Ascending aorta (tissue), 2 donors: Measurements from ENCODE around the gene MYBPC2. TPM values are rescaled to one million over a fixed set of nuclear protein-coding genes. Genes with fewer than 3 reads are reported as not detected.
A peak's percentile ranks its signal among the peaks of the same experiment; 100 is the strongest.

Source experiments
- DNase-seq, 2 donors: peaks; one replicate each; pipeline ENCODE4 v3.0.0-alpha.2; 2019; ENCODE audit warnings: low spot score in 2 of 2
- H3K27ac ChIP-seq, 2 donors: fragments of 200-600 bp; sonication (generic); one replicate each; pipeline ENCODE4 v1.5.1; 2016 to 2017; ENCODE audit warnings: mild to moderate bottlenecking in 1 of 2
- H3K27me3 ChIP-seq: fragments of 200-600 bp; sonication (generic); one replicate; pipeline ENCODE4 v1.5.1; 2017
- H3K36me3 ChIP-seq, 2 donors: fragments of 200-600 bp; sonication (generic); one replicate each; pipeline ENCODE4 v1.5.1; 2016
- H3K4me1 ChIP-seq, 2 donors: fragments of 200-600 bp; sonication (generic); one replicate each; pipeline ENCODE4 v1.5.1; 2016 to 2017; ENCODE audit warnings: mild to moderate bottlenecking in 1 of 2
- H3K4me3 ChIP-seq, 2 donors: fragments of 200-600 bp; sonication (generic); one replicate each; pipeline ENCODE4 v1.5.1; 2016 to 2017; ENCODE audit warnings: mild to moderate bottlenecking in 1 of 2
- H3K9me3 ChIP-seq, 2 donors: fragments of 200-600 bp; sonication (generic); one replicate each; pipeline ENCODE4 v1.5.1; 2016
- CTCF ChIP-seq, 3 experiments: fragments of 200-600 bp in 2 of 3; fragments of 450-650 bp in 1 of 3; sonication (generic) in 2 of 3; IDR thresholded peaks; one replicate each; pipeline ENCODE4 v1.5.1; 2016 to 2019; ENCODE audit warnings: antibody characterized with exemption in 3 of 3, mild to moderate bottlenecking in 1 of 3, moderate library complexity in 1 of 3
- intact Hi-C: fragments of 100-400 bp; cut with DNase I; formaldehyde crosslinking; loops from one replicate; pipeline ENCODE4 v1.15.1; 2023
- total RNA-seq: library from RNA; depleted of rRNA; stranded (reverse); fragments of >200 nt; gene quantifications from one replicate; pipeline ENCODE4 v1.1.0, GENCODE V29; 2016

The MYBPC2 gene
- total RNA-seq, 1 donor from 2014 or later = not detected

- intact Hi-C loops = loop anchor here (1.0 to 10.0 kb wide), 9 partner anchors 35 to 854 kb away; partner anchors contain the start of genes CLDND2, CTU1, EMC10 and ETFB
- Histone ChIP-seq H3K27me3 (no peaks in the 10 kb centered on the region), H3K9me3 (no peaks in the 10 kb centered on the region), H3K27ac (peak within 1 kb of the TSS; percentile 65 to 68), H3K4me1 (peaks cover 6% of the 10 kb centered on the region in 2 donors), H3K36me3 (peaks cover 0 to 1% of the 10 kb centered on the region in 2 donors), H3K4me3 (peak within 1 kb of the TSS; percentile 80 to 92)
- peak; percentile 97 to 100 for DNase-seq
- TF ChIP-seq CTCF (IDR thresholded peaks at IDR 0.05) = no peak
Observed at GRCh38 chr19:50511069-50511822, 78.6 kb downstream of the MYBPC2 start, which contains the start of gene JOSD2. TSS of gene JOSD2 (minus strand) at chr19:50511191. CDS start at chr19:50510431, 760 bp downstream.

DNA sequence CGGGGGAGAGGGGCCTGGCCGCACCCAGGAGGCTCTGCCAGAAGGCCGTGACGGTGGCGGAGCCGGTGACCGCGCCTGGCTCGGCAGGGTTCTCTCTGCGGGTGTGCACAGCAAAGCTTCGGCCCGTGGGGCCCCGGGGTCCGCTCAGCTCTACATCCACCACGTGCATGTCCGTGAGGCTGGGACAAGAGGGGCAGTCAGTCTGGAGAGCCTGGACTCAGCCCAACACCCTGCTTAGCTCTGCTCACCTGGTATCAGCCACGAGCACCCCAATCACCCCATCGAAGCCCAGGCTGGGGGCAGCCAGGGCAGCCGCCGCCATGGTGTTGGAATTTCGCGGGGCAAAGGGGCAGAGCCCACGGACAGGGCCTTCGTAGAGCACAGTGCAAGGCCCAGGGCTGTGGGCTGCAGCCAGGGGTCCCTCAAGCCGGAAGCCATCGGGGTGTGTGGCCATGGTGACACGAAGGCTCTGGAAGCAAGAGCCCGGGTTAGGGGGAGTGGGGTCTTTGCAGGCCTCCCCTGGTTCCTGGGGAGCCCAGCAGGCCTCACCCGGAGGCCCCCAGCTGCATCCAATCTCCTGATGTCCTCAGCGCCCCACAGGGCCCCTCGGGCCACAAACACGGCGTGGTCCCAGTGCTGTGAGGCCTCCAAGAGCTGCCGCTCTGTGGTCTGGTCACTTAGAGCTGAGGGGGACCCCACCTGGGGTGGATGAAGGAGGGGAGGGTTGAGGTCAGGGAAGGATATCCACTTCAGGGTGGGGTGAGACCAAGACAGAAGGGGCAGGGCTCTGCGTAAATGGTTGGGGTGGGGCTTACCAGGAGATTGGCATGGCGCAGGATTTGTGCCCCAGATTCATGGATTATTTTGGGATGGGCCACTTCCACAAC, 79.7 kb downstream of the MYBPC2 start:
- no peak for DNase-seq
- Histone ChIP-seq H3K9me3 (no peaks in the 10 kb centered on the region), H3K36me3 (no peaks in the 10 kb centered on the region), H3K4me1 (peaks cover 6% of the 10 kb centered on the region in 2 donors), H3K4me3 (peak overlapping the region in 1 of 2 donors; percentile 92), H3K27me3 (no peaks in the 10 kb centered on the region), H3K27ac (peak overlapping the region in 1 of 2 donors; percentile 65)
- intact Hi-C loops = loop anchor here (5.0 to 10.0 kb wide), 5 partner anchors 80 to 852 kb away; partner anchors contain the start of genes CLDND2, ETFB, MYBPC2 and MYH14
- TF ChIP-seq CTCF (IDR thresholded peaks at IDR 0.05) = no peak

DNA sequence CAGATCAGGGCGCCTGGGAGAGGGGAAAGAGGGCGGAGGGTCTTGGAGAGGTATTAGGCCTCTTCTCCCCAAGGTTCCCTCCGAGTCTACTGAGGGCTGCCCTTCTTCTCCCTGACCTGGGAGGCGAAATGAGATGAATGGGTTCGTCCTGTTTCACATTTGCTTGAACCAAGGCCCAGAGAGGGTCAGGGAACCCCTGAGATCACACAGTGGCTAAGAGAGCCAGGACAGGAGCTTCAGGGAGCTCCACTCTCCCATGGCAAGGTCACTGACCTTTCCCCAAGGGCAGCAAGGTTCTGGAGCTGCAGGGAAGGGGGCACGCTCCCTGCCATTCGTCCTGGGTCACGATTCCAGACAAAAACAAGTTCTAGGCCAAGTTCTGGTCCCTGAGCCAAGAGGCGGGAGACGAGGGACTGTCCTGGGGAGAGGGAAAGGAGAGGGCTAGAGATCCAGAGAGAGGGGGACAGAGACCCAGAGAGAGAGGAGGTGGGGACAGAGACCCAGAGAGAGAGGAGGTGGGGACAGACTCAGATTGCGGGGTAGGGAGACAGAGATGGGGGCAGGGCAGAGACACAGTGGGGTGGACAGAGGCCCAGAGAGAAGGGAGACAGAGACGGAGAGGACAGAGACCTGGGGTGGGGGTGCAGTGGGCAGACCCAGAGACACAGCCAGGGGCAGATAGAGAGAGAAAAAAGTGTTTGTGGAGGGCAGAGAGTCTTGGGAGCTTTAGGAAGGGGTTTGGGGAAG, 80.5 kb downstream of the MYBPC2 start:
- TF ChIP-seq CTCF (IDR thresholded peaks at IDR 0.05) = no peak
- Histone ChIP-seq H3K4me1 (peaks cover 6% of the 10 kb centered on the region in 2 donors), H3K36me3 (no peaks in the 10 kb centered on the region), H3K27me3 (no peaks in the 10 kb centered on the region), H3K4me3 (no peak overlapping the region), H3K9me3 (no peaks in the 10 kb centered on the region), H3K27ac (no peak overlapping the region)
- DNase-seq = no peak
- intact Hi-C loops = loop anchor here (5.0 to 10.0 kb wide), 5 partner anchors 81 to 852 kb away; partner anchors contain the start of genes CLDND2, ETFB, MYBPC2 and MYH14

- intact Hi-C loops = loop anchor here (5.0 to 10.0 kb wide), 5 partner anchors 82 to 851 kb away; partner anchors contain the start of genes CLDND2, ETFB, MYBPC2 and MYH14
Observed at GRCh38 chr19:50513746-50514345, 81.2 kb downstream of the MYBPC2 start, which contains the start of gene ASPDH. TSS of gene ASPDH (minus strand) at chr19:50513913. CDS start at chr19:50513823, 90 bp downstream.

More at GRCh38 chr19:50513746-50514345, 81.2 kb downstream of the MYBPC2 start, which contains the start of gene ASPDH:
- DNase-seq = no peak
- Histone ChIP-seq H3K36me3 (no peaks in the 10 kb centered on the region), H3K27ac (no peak within 1 kb of the TSS), H3K27me3 (no peaks in the 10 kb centered on the region), H3K9me3 (no peaks in the 10 kb centered on the region), H3K4me3 (no peak within 1 kb of the TSS), H3K4me1 (peaks cover 6% of the 10 kb centered on the region in 2 donors)
- TF ChIP-seq CTCF (IDR thresholded peaks at IDR 0.05) = no peak
